ENCODE measurements around the gene ECE1.

The ECE1 gene

GRCh38 chr1:21307210-21307609, 16.9 kb upstream of the ECE1 start:
- no peak overlapping the region for H3K4me3 ChIP-seq (ENCODE audit: low read length)
- no peak for TF ChIP-seq CTCF (conservative IDR thresholded peaks at IDR 0.05; ENCODE audit: low read length)
- DNase-seq (ENCODE audit: low read depth), result no peak

GRCh38 chr1:21305900-21306189, 15.6 kb upstream of the ECE1 start:
- no peak for TF ChIP-seq CTCF (conservative IDR thresholded peaks at IDR 0.05; ENCODE audit: low read length)
- DNase-seq (ENCODE audit: low read depth), result no peak
- H3K4me3 ChIP-seq (ENCODE audit: low read length), result no peak overlapping the region

- no peak for TF ChIP-seq CTCF (conservative IDR thresholded peaks at IDR 0.05; ENCODE audit: low read length)
- no peak overlapping the region for H3K4me3 ChIP-seq (ENCODE audit: low read length)
- DNase-seq (ENCODE audit: low read depth), result no peak
These were observed 15.1 kb upstream of the ECE1 start for GRCh38 chr1:21305155-21305899.

- DNase-seq (ENCODE audit: low read depth), result no peak
These were observed 14.2 kb upstream of the ECE1 start for GRCh38 chr1:21304488-21304887.

GRCh38 chr1:21302747-21303715, 12.8 kb upstream of the ECE1 start:
- no peak overlapping the region for H3K4me3 ChIP-seq (ENCODE audit: low read length)
- peak; percentile 39 for TF ChIP-seq CTCF (conservative IDR thresholded peaks at IDR 0.05; ENCODE audit: low read length)
- peak; percentile 96 for DNase-seq (ENCODE audit: low read depth)

More at GRCh38 chr1:21304488-21304887, 14.2 kb upstream of the ECE1 start:
- H3K4me3 ChIP-seq (ENCODE audit: low read length), result no peak overlapping the region
- no peak for TF ChIP-seq CTCF (conservative IDR thresholded peaks at IDR 0.05; ENCODE audit: low read length)

GRCh38 chr1:21301794-21302440, 11.7 kb upstream of the ECE1 start:
- no peak for TF ChIP-seq CTCF (conservative IDR thresholded peaks at IDR 0.05; ENCODE audit: low read length)
- no peak overlapping the region for H3K4me3 ChIP-seq (ENCODE audit: low read length)
- DNase-seq (ENCODE audit: low read depth), result no peak
